ENCODE measurements around the gene DVL1.
A peak's percentile ranks its signal among the peaks of the same experiment; 100 is the strongest.

Gene DVL1

GRCh38 chr1:1347026-1347595 is 2.1 kb downstream of the DVL1 start:
- Histone ChIP-seq H2BK12ac (ENCODE audit: low read length in 2 of 2) (peak overlapping the region in 1 of 2 experiments; percentile 2), H3K27ac (ENCODE audit: low read length, poor library complexity, severe bottlenecking) (no peak overlapping the region)

GRCh38 chr1:1346501-1346890 is 2.7 kb downstream of the DVL1 start:
- Histone ChIP-seq H2BK12ac (ENCODE audit: low read length in 2 of 2) (peak overlapping the region in 1 of 2 experiments; percentile 85), H3K27ac (ENCODE audit: low read length, poor library complexity, severe bottlenecking) (no peak overlapping the region), H3K9ac (ENCODE audit: low read length) (peak overlapping the region; percentile 89), H3K9me3 (ENCODE audit: control insufficient read depth, low read length) (no peaks in the 10 kb centered on the region), H2BK15ac (ENCODE audit: low read depth, poor library complexity, severe bottlenecking) (no peak overlapping the region), H3K23ac (ENCODE audit: low read length in 2 of 2) (peak overlapping the region in 1 of 2 experiments; percentile 53), H3K18ac (ENCODE audit: low read depth in 1 of 2, low read length in 2 of 2) (no peak overlapping the region), H2BK120ac (ENCODE audit: low read depth, low read length) (no peak overlapping the region), H2AFZ (ENCODE audit: low read depth, low read length) (no peak overlapping the region), H3K14ac (ENCODE audit: low read length in 2 of 2) (peak overlapping the region in 1 of 2 experiments; percentile 76), H2BK5ac (ENCODE audit: low read depth, low read length, poor library complexity, severe bottlenecking) (no peak overlapping the region), H4K91ac (ENCODE audit: low read length) (peak overlapping the region; percentile 79), H3K4me1 (ENCODE audit: control insufficient read depth, insufficient read depth, low read depth, low read length) (peaks cover 67% of the 10 kb centered on the region), H2AK5ac (ENCODE audit: low read length, severe bottlenecking) (no peak overlapping the region), H3K4me2 (ENCODE audit: low read length, poor library complexity, severe bottlenecking) (no peak overlapping the region), H3K36me3 (ENCODE audit: control insufficient read depth in 1 of 2, insufficient read depth in 2 of 2, low read depth in 1 of 2, low read length in 2 of 2) (peaks cover 5 to 40% of the 10 kb centered on the region in 2 experiments), H3K27me3 (ENCODE audit: control insufficient read depth in 1 of 2, insufficient read depth in 1 of 2, low read length in 2 of 2) (no peaks in the 10 kb centered on the region), H4K8ac (ENCODE audit: low read length) (no peak overlapping the region), H3K4me3 (ENCODE audit: insufficient read depth in 1 of 2, low read depth in 1 of 2, low read length in 2 of 2) (peak overlapping the region in 1 of 2 experiments; percentile 91), H3K4ac (ENCODE audit: low read depth in 1 of 2, low read length in 2 of 2) (peak overlapping the region in 1 of 2 experiments; percentile 35), H3K79me1 (replicated peaks; ENCODE audit: low read length, poor library complexity, severe bottlenecking) (peaks cover 17% of the 10 kb centered on the region)
- no peak for DNase-seq
- 97% methylated on average over 10 of the region's 10 CpGs for WGBS

More at GRCh38 chr1:1347026-1347595, 2.1 kb downstream of the DVL1 start:
- no peak for DNase-seq
- Histone ChIP-seq H3K23ac (ENCODE audit: low read length in 2 of 2) (no peak overlapping the region), H3K9ac (ENCODE audit: low read length) (peak overlapping the region; percentile 89), H3K9me3 (ENCODE audit: control insufficient read depth, low read length) (no peaks in the 10 kb centered on the region), H3K27me3 (ENCODE audit: control insufficient read depth in 1 of 2, insufficient read depth in 1 of 2, low read length in 2 of 2) (no peaks in the 10 kb centered on the region), H2BK5ac (ENCODE audit: low read depth, low read length, poor library complexity, severe bottlenecking) (no peak overlapping the region), H4K91ac (ENCODE audit: low read length) (no peak overlapping the region), H3K36me3 (ENCODE audit: control insufficient read depth in 1 of 2, insufficient read depth in 2 of 2, low read depth in 1 of 2, low read length in 2 of 2) (peaks cover 5 to 37% of the 10 kb centered on the region in 2 experiments), H3K4me3 (ENCODE audit: insufficient read depth in 1 of 2, low read depth in 1 of 2, low read length in 2 of 2) (peak overlapping the region in 1 of 2 experiments; percentile 91), H3K18ac (ENCODE audit: low read depth in 1 of 2, low read length in 2 of 2) (peak overlapping the region in 1 of 2 experiments; percentile 16), H2AFZ (ENCODE audit: low read depth, low read length) (no peak overlapping the region), H3K4me1 (ENCODE audit: control insufficient read depth, insufficient read depth, low read depth, low read length) (peaks cover 70% of the 10 kb centered on the region), H3K79me1 (replicated peaks; ENCODE audit: low read length, poor library complexity, severe bottlenecking) (peaks cover 15% of the 10 kb centered on the region), H3K14ac (ENCODE audit: low read length in 2 of 2) (no peak overlapping the region), H2AK5ac (ENCODE audit: low read length, severe bottlenecking) (no peak overlapping the region), H3K4ac (ENCODE audit: low read depth in 1 of 2, low read length in 2 of 2) (no peak overlapping the region), H3K4me2 (ENCODE audit: low read length, poor library complexity, severe bottlenecking) (peak overlapping the region; percentile 96), H4K8ac (ENCODE audit: low read length) (no peak overlapping the region), H2BK120ac (ENCODE audit: low read depth, low read length) (no peak overlapping the region), H2BK15ac (ENCODE audit: low read depth, poor library complexity, severe bottlenecking) (no peak overlapping the region)
- whole genome bisulfite sequencing: 91% methylated on average over 10 of the region's 10 CpGs

- peak overlapping the region; percentile 89 for H3K9ac ChIP-seq (ENCODE audit: low read length)
- H4K8ac ChIP-seq (ENCODE audit: low read length): no peak overlapping the region
- peak overlapping the region; percentile 78 for H4K91ac ChIP-seq (ENCODE audit: low read length)
These were observed 3.2 kb downstream of the DVL1 start for GRCh38 chr1:1345860-1346500.

DNA sequence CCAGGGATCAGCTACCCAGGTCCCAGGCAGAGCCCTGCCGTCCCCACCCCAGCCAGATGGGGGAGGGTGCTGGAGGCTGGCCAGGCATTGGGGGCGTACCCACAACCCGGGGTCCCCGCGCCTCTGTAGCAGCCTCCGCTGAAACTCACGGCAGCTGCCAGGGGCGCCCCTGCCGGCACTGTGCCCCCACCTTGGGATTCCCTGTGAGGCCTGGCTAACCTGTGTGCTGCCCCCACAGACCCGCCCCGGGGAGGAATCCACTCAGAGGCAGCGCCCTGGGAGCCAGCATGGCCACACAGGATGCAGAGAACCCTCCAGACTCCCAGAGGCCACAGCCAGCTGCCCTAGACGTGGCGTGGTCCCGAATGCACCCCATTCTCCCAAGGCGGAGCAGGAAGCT is 3.8 kb downstream of the DVL1 start:
- peak overlapping the region in 1 of 2 experiments; percentile 91 for H3K4me3 ChIP-seq (ENCODE audit: insufficient read depth in 1 of 2, low read depth in 1 of 2, low read length in 2 of 2)
- H3K4me2 ChIP-seq (ENCODE audit: low read length, poor library complexity, severe bottlenecking): peak overlapping the region; percentile 46
- H2BK12ac ChIP-seq (ENCODE audit: low read length in 2 of 2): peak overlapping the region; percentile 10 to 14
- H2AFZ ChIP-seq (ENCODE audit: low read depth, low read length): no peak overlapping the region
- peak overlapping the region in 1 of 2 experiments; percentile 64 for H3K4ac ChIP-seq (ENCODE audit: low read depth in 1 of 2, low read length in 2 of 2)
- no peak overlapping the region for H4K8ac ChIP-seq (ENCODE audit: low read length)
- H4K91ac ChIP-seq (ENCODE audit: low read length): peak overlapping the region; percentile 90
- peak overlapping the region; percentile 89 for H3K9ac ChIP-seq (ENCODE audit: low read length)
- H2BK5ac ChIP-seq (ENCODE audit: low read depth, low read length, poor library complexity, severe bottlenecking): no peak overlapping the region
- H2BK15ac ChIP-seq (ENCODE audit: low read depth, poor library complexity, severe bottlenecking): no peak overlapping the region
- no peak overlapping the region for H3K23ac ChIP-seq (ENCODE audit: low read length in 2 of 2)
- WGBS: 92% methylated on average over 16 of the region's 16 CpGs
- H3K18ac ChIP-seq (ENCODE audit: low read depth in 1 of 2, low read length in 2 of 2): peak overlapping the region in 1 of 2 experiments; percentile 18
- H3K9me3 ChIP-seq (ENCODE audit: control insufficient read depth, low read length): no peaks in the 10 kb centered on the region
- no peaks in the 10 kb centered on the region for H3K27me3 ChIP-seq (ENCODE audit: control insufficient read depth in 1 of 2, insufficient read depth in 1 of 2, low read length in 2 of 2)
- peaks cover 27% of the 10 kb centered on the region for H3K79me1 ChIP-seq (replicated peaks; ENCODE audit: low read length, poor library complexity, severe bottlenecking)
- peaks cover 17 to 50% of the 10 kb centered on the region in 2 experiments for H3K36me3 ChIP-seq (ENCODE audit: control insufficient read depth in 1 of 2, insufficient read depth in 2 of 2, low read depth in 1 of 2, low read length in 2 of 2)
- H3K14ac ChIP-seq (ENCODE audit: low read length in 2 of 2): peak overlapping the region in 1 of 2 experiments; percentile 77
- no peak for DNase-seq
- H3K27ac ChIP-seq (ENCODE audit: low read length, poor library complexity, severe bottlenecking): no peak overlapping the region
- H2BK120ac ChIP-seq (ENCODE audit: low read depth, low read length): no peak overlapping the region
- peak overlapping the region; percentile 85 for H2AK5ac ChIP-seq (ENCODE audit: low read length, severe bottlenecking)
- H3K4me1 ChIP-seq (ENCODE audit: control insufficient read depth, insufficient read depth, low read depth, low read length): peaks cover 71% of the 10 kb centered on the region

More at GRCh38 chr1:1345860-1346500, 3.2 kb downstream of the DVL1 start:
- no peak for DNase-seq
- Histone ChIP-seq H2BK15ac (ENCODE audit: low read depth, poor library complexity, severe bottlenecking) (no peak overlapping the region), H3K4me2 (ENCODE audit: low read length, poor library complexity, severe bottlenecking) (no peak overlapping the region), H2BK5ac (ENCODE audit: low read depth, low read length, poor library complexity, severe bottlenecking) (no peak overlapping the region), H3K27me3 (ENCODE audit: control insufficient read depth in 1 of 2, insufficient read depth in 1 of 2, low read length in 2 of 2) (no peaks in the 10 kb centered on the region), H3K4me1 (ENCODE audit: control insufficient read depth, insufficient read depth, low read depth, low read length) (peaks cover 67% of the 10 kb centered on the region), H2AK5ac (ENCODE audit: low read length, severe bottlenecking) (peak overlapping the region; percentile 65), H3K36me3 (ENCODE audit: control insufficient read depth in 1 of 2, insufficient read depth in 2 of 2, low read depth in 1 of 2, low read length in 2 of 2) (peaks cover 11 to 44% of the 10 kb centered on the region in 2 experiments), H3K18ac (ENCODE audit: low read depth in 1 of 2, low read length in 2 of 2) (no peak overlapping the region), H2AFZ (ENCODE audit: low read depth, low read length) (no peak overlapping the region), H3K23ac (ENCODE audit: low read length in 2 of 2) (peak overlapping the region in 1 of 2 experiments; percentile 53), H2BK120ac (ENCODE audit: low read depth, low read length) (no peak overlapping the region), H3K14ac (ENCODE audit: low read length in 2 of 2) (peak overlapping the region in 1 of 2 experiments; percentile 71), H3K4me3 (ENCODE audit: insufficient read depth in 1 of 2, low read depth in 1 of 2, low read length in 2 of 2) (peak overlapping the region in 1 of 2 experiments; percentile 91), H3K9me3 (ENCODE audit: control insufficient read depth, low read length) (no peaks in the 10 kb centered on the region), H3K4ac (ENCODE audit: low read depth in 1 of 2, low read length in 2 of 2) (peak overlapping the region in 1 of 2 experiments; percentile 35), H3K79me1 (replicated peaks; ENCODE audit: low read length, poor library complexity, severe bottlenecking) (peaks cover 21% of the 10 kb centered on the region), H3K27ac (ENCODE audit: low read length, poor library complexity, severe bottlenecking) (no peak overlapping the region), H2BK12ac (ENCODE audit: low read length in 2 of 2) (no peak overlapping the region)
- WGBS: 95% methylated on average over 11 of the region's 12 CpGs
